Endothelial cell of umbilical vein (primary cell): ENCODE data around the gene GAS5. TPM values are rescaled to one million over a fixed set of nuclear protein-coding genes. Genes with fewer than 3 reads are reported as not detected.
A peak's percentile ranks its signal among the peaks of the same experiment; 100 is the strongest.

Experiments
- BruUV-seq: library from RNA; stranded (reverse); fragments of 400-500 nt; replicated peaks from 2 replicates; lab custom pipeline; 2021; lab: Mats Ljungman, UMichigan
- CTCF ChIA-PET: fragments of 300-600, 350-600 bp; sonication (Branson Sonifier 250); formaldehyde crosslinking; loops from one replicate; lab custom pipeline; 2021; ENCODE audit warnings: antibody characterized with exemption, inconsistent platforms; lab: Charles Lee
- POLR2A ChIA-PET: fragments of 300-600, 350-600 bp; sonication (Branson Sonifier 250); formaldehyde crosslinking; loops from one replicate; lab custom pipeline; 2021; ENCODE audit warnings: antibody characterized with exemption, inconsistent platforms; lab: Charles Lee
- DNase-seq: peaks from one replicate; pipeline ENCODE4 v3.0.0-alpha.2; 2011; ENCODE audit warnings: low read depth, low spot score
- FAIRE-seq: peaks from 2 replicates; lab custom pipeline; 2011; peaks lifted over from hg19 to GRCh38; lab: Jason Lieb, UNC
- H2AFZ ChIP-seq: 2 replicates; pipeline ENCODE4 v1.6.0; 2012; ENCODE audit warnings: low read depth, low read length, control low read depth, inconsistent platforms
- H3K27ac ChIP-seq: 2 replicates; pipeline ENCODE4 v1.5.1; 2011; ENCODE audit warnings: low read depth, mild to moderate bottlenecking, control low read depth, low read length, moderate library complexity; ENCODE audit not compliant: insufficient read depth
- H3K27me3 ChIP-seq, 2 experiments: 2 replicates each; pipeline versions ENCODE4 v1.6.0 to v1.6.1; 2011; ENCODE audit warnings: low read length in 2 of 2, mixed read lengths in 1 of 2; ENCODE audit not compliant: control insufficient read depth in 2 of 2, insufficient read depth in 2 of 2
- H3K36me3 ChIP-seq, 2 experiments: 2 replicates in 1 of 2; 3 replicates in 1 of 2; pipeline ENCODE4 v1.5.1; 2011; ENCODE audit warnings: low read length in 2 of 2, mild to moderate bottlenecking in 1 of 2, moderate library complexity in 1 of 2; ENCODE audit not compliant: control insufficient read depth in 2 of 2, insufficient read depth in 2 of 2; ENCODE audit errors: extremely low read depth in 1 of 2
- H3K4me1 ChIP-seq: 3 replicates; pipeline ENCODE4 v1.5.1; 2011; ENCODE audit warnings: mild to moderate bottlenecking, low read length; ENCODE audit not compliant: control insufficient read depth, insufficient read depth; ENCODE audit errors: extremely low read depth
- H3K4me2 ChIP-seq: 2 replicates; pipeline ENCODE4 v1.6.1; 2011; ENCODE audit warnings: low read length, control low read depth, mixed read lengths; ENCODE audit not compliant: insufficient read depth
- H3K4me3 ChIP-seq, 3 experiments: fragments of 200-600 bp in 1 of 3; sonication (generic), shearing (Covaris generic) in 1 of 3; replicated peaks in 1 of 3; 2 replicates each; pipeline ENCODE4 v1.5.1; 2011 to 2016; ENCODE audit warnings: control low read depth in 3 of 3, low read length in 3 of 3, mild to moderate bottlenecking in 2 of 3, inconsistent platforms in 1 of 3, low read depth in 1 of 3, moderate library complexity in 1 of 3; ENCODE audit not compliant: insufficient read depth in 1 of 3
- H3K79me2 ChIP-seq: 2 replicates; pipeline ENCODE4 v1.6.0; 2012; ENCODE audit warnings: low read length, inconsistent platforms; ENCODE audit not compliant: control insufficient read depth, insufficient read depth
- H3K9ac ChIP-seq: replicated peaks from 2 replicates; pipeline ENCODE3; 2011; ENCODE audit warnings: low read length, control low read depth; ENCODE audit not compliant: insufficient read depth; ENCODE audit errors: extremely low read depth
- H3K9me1 ChIP-seq: replicated peaks from 3 replicates; pipeline ENCODE4 v1.6.0; 2011; ENCODE audit warnings: mild to moderate bottlenecking, low read length; ENCODE audit not compliant: control insufficient read depth, insufficient read depth; ENCODE audit errors: extremely low read depth
- H3K9me3 ChIP-seq: replicated peaks from 2 replicates; pipeline ENCODE4 v1.5.1; 2012; ENCODE audit warnings: low read length, inconsistent platforms; ENCODE audit not compliant: control insufficient read depth, insufficient read depth
- H4K20me1 ChIP-seq: replicated peaks from 2 replicates; pipeline ENCODE3; 2011; ENCODE audit warnings: mild to moderate bottlenecking, low read length; ENCODE audit not compliant: control insufficient read depth, insufficient read depth; ENCODE audit errors: extremely low read depth
- CTCF ChIP-seq, 2 donors: IDR thresholded peaks; 1 replicate in 1 of 2; 2 replicates in 1 of 2; pipeline ENCODE4 v1.5.1; 2011; ENCODE audit warnings: low read length in 2 of 2, mild to moderate bottlenecking in 2 of 2, moderate library complexity in 2 of 2, control low read depth in 1 of 2, inconsistent platforms in 1 of 2, low read depth in 1 of 2; ENCODE audit not compliant: insufficient read depth in 1 of 2; ENCODE audit errors: extremely low read depth in 1 of 2
- EZH2 ChIP-seq: IDR thresholded peaks from 2 replicates; pipeline ENCODE4 v1.6.1; 2012; ENCODE audit warnings: borderline replicate concordance, low read depth, mild to moderate bottlenecking, moderate library complexity, low read length, inconsistent platforms; ENCODE audit not compliant: severe bottlenecking
- GATA2 ChIP-seq: IDR thresholded peaks from 2 replicates; pipeline ENCODE4 v1.7.0; 2011; ENCODE audit warnings: low read depth, mild to moderate bottlenecking, moderate library complexity, mixed read lengths, low read length; ENCODE audit not compliant: insufficient read length, insufficient read depth
- MAX ChIP-seq: IDR thresholded peaks from 2 replicates; pipeline ENCODE4 v1.6.1; 2011; ENCODE audit not compliant: insufficient read depth, insufficient read length
- POLR2A ChIP-seq: IDR thresholded peaks from 2 replicates; pipeline ENCODE4 v1.6.1; 2012; ENCODE audit warnings: low read depth, mild to moderate bottlenecking, control low read depth, low read length
- POLR2AphosphoS5 ChIP-seq: IDR thresholded peaks from 2 replicates; pipeline ENCODE4 v1.6.1; 2012; ENCODE audit warnings: low read depth, mild to moderate bottlenecking, control low read depth, low read length, moderate library complexity; ENCODE audit not compliant: insufficient read depth
- dilution Hi-C: fragments of 300-500 bp; cut with MboI; formaldehyde crosslinking; loops from one replicate; pipeline ENCODE4 v1.15.0; 2019; ENCODE audit warnings: low sequenced_read_pairs; ENCODE audit not compliant: extremely low pct_ligation_motif_present
- intact Hi-C: fragments of 100-400 bp; cut with micrococcal nuclease; formaldehyde crosslinking; loops from one replicate; pipeline ENCODE4 v1.10.0; 2022
- polyA plus RNA-seq, 4 experiments: library from polyadenylated mRNA; depleted of rRNA in 3 of 4; stranded (reverse) in 3 of 4; unstranded in 1 of 4; fragments of >200 nt; gene quantifications; 2 replicates each; pipeline versions ENCODE4 v1.2.1 to v1.2.3, GENCODE V29; 2011 to 2012; ENCODE audit warnings: missing spikeins in 1 of 4
- total RNA-seq: library from RNA; stranded (reverse); gene quantifications from 2 replicates; pipeline ENCODE4 v1.2.3, GENCODE V29; 2021

The GAS5 gene
- total and polyA plus RNA-seq, 2 donors (not counting 3 experiments of a cell fraction or from before 2014, with no cell fraction given): 343 to 492 TPM

GRCh38 chr1:173824315-173825081 is 43.3 kb downstream of the GAS5 start, which contains the start of the genes CENPL and DARS2:
CENPL (minus strand) TSS chr1:173824883; CDS start chr1:173811299, 13,584 bp downstream.
DARS2 (plus strand) TSS chr1:173824673; CDS start chr1:173825230, 557 bp downstream.
- no peaks in the 10 kb centered on the region for H3K27me3 ChIP-seq
- no peaks in the 10 kb centered on the region for H3K9me3 ChIP-seq
- H3K79me2 ChIP-seq: peaks cover 46% of the 10 kb centered on the region
- H3K4me3 ChIP-seq: peak within 1 kb of the TSS; percentile 87 to 92 (median 87)
- dilution Hi-C loops (no loop called here), intact Hi-C loops (loop anchor here (1.0 to 2.0 kb wide), 9 partner anchors 29 to 1079 kb away; partner anchors contain the start of genes KLHL20, RABGAP1L and ZBTB37)
- no peaks in the 10 kb centered on the region for H3K9me1 ChIP-seq
- DNase-seq: peak; percentile 98
- TSS peak; percentile 93 for BruUV-seq
- ChIA-PET CTCF (interaction anchor here (0.6 to 2.8 kb wide), 15 partner anchors 13 to 1083 kb away, joined by 3 to 49 read pairs (median 4); partner anchors contain the start of gene KLHL20), POLR2A (interaction anchor here (0.5 to 2.5 kb wide), 5 partner anchors 20 to 394 kb away, joined by 3 to 18 read pairs (median 4); partner anchors contain the start of genes GAS5 and ZBTB37)
- H3K27ac ChIP-seq: peak within 1 kb of the TSS; percentile 92
- H2AFZ ChIP-seq: peak within 1 kb of the TSS; percentile 91
- H3K36me3 ChIP-seq: no peaks in the 10 kb centered on the region
- peak within 1 kb of the TSS; percentile 98 for H3K4me2 ChIP-seq
- TF ChIP-seq POLR2AphosphoS5 (peak; percentile 70), GATA2 (peak; percentile 32), POLR2A (peak; percentile 85), MAX (no peak), EZH2 (no peak), CTCF (IDR thresholded peaks at IDR 0.05; ENCODE audit: extremely low read depth in 1 of 2, insufficient read depth in 1 of 2, low read depth in 1 of 2, low read length in 2 of 2) (no peak)
- peak within 1 kb of the TSS; percentile 98 for H3K9ac ChIP-seq
- FAIRE-seq: peak; percentile 96
- peaks cover 15% of the 10 kb centered on the region for H3K4me1 ChIP-seq
- no peaks in the 10 kb centered on the region for H4K20me1 ChIP-seq
